Globus pallidus (tissue), 1 donor: ENCODE data around the gene MAMDC4.
A peak's percentile ranks its signal among the peaks of the same experiment; 100 is the strongest.
"Not testable (repeated sequence)": the region's sequence is repeated elsewhere in the genome, so short reads cannot be mapped to it uniquely, and the experiment has no call there.

ENCODE experiments used
- DNase-seq: peaks from one replicate; pipeline ENCODE4 v3.0.0-alpha.2; 2015; ENCODE audit warnings: low spot score

Gene MAMDC4

DNA sequence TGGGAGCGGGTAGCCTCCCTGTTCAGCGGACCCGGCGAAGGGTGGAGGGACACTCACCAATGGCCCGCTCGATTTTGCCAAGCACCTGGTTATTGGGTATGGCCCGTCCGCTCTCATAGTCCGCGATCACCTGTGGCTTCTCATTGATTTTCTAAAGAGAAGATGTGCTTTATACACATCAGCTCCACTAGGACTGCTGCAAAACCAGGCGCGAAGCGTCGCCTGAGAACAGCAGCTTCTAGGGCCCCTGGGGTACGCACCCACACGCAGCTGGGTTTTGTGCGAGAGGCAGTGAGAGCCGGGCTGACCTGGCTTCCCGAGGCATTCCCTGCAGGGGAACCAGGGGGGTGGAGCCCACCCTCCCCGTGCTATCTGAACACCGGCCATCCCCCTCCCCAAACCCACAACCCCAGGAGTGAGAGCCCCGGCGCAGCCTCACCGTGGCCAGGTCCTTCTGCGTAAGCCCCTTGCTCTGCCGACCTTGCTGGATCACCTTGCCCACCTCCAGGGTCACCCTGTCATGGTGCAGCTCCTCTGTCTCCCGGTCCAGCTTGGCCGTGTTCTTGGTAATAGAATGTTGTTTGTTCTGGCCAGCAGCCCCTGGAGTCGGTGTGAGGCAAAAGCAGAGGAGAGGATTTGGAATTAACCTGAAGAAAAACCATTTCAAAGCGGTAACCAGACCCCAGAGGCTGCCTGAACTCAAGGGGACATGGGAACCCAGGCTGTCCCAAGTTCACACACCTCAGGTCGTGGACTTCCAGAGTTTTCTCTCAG, 10.9 kb downstream of the MAMDC4 start:
- no peak for DNase-seq

- no peak for DNase-seq
Observed at GRCh38 chr9:136863623-136864273, 11.6 kb downstream of the MAMDC4 start.

DNA sequence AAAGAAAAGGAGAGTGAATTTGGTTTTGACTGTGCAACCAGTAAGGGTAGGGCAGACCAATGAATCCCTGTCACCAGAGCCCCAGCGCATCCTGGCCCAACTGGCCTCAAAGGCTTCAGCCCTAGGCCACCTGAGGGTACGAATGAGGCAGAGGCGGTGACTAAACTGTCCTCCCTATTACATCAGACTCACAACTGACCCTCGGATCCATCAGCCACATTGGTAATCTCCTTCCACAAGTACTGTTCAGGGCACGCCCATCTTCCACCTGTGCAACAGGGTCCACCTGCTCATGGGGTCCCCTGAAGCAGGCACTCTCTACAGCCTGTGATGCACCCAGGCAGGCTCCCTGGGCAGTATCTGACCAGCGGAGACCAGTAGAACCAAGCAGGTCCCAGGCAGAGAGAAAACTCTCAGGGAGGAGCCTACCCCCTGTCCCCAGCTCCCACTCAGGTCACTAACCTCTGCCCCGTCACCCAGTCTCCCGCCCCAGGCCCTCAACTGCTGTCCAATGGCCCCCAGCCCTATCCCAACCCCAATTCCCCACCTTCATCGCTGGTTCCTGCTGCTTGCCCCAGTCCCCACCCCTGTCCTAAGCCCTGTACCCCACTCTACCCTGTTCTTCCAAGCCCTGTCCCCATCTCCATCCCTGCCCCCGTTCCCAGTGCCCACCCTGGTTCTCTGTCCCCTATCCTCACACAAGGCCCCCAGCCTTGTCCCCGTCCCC, 13.1 kb downstream of the MAMDC4 start:
- DNase-seq: no peak

DNA sequence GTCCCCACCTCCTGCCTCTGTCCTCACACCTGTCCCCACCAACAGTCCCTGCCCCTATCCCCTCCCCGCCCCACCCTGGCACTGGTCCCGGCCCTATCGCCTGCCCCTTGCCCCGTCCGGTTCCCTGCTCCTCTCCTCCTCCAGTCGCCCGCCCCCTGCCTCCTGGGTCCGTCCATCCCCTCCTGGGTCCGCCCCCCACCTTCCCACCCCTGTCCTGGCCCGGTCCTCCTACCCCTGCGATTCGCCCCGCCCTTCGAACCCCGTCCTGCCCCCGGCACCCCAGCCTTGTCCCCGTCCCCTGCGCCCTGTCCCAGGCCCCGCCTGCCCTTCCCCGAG, 13.6 kb downstream of the MAMDC4 start:
- no peak for DNase-seq

DNA sequence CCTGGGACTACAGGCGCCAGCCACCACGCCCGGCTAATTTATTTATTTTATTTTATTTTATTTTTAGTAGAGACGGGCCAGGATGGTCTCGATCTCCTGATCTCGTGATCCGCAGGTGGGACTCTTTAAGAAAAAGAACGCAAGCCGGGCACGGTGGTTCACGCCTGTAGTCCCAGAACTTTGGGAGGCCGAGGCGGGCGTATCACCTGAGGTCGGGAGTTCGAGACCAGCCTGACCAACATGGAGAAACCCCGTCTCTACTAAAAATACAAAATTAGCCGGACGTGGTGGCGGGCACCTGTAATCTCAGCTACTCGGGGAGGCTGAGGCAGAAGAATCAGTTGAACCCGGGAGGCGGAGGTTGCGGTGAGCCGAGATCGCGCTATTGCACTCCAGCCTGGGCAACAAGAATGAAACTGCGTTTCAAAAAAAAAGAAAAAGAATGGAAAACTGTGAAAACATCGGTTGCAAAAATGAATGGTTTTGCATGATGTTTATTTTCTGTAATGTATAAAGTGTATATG, 14.8 kb downstream of the MAMDC4 start:
- DNase-seq: not testable (repeated sequence)

GRCh38 chr9:136867480-136867879, 15.3 kb downstream of the MAMDC4 start:
- no peak for DNase-seq

GRCh38 chr9:136867917-136868316, 15.8 kb downstream of the MAMDC4 start:
- no peak for DNase-seq

- no peak for DNase-seq
Observed at GRCh38 chr9:136868644-136869043, 16.5 kb downstream of the MAMDC4 start.

DNA sequence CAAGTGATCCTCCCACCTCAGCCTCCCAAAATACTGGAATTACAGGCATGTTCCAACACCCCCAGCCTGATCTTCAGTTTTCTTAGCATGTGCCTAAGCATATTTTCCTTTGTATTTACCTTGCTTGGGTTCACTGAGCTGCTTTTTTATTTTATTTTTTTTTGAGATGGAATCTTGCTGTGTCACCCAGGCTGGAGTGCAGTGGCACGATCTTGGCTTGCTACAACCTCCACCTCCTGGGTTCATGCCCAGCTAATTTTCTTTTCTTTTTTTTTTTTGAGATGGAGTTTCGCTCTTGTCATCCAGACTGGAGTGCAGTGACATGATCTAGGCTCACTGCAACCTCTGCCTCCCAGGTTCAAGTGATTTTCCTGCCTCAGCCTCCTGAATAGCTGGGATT, 17.5 kb downstream of the MAMDC4 start:
- not testable (repeated sequence) for DNase-seq

- DNase-seq: no peak
Observed at GRCh38 chr9:136875155-136875554, 23.0 kb downstream of the MAMDC4 start.

GRCh38 chr9:136876476-136876875, 24.3 kb downstream of the MAMDC4 start:
- no peak for DNase-seq

DNA sequence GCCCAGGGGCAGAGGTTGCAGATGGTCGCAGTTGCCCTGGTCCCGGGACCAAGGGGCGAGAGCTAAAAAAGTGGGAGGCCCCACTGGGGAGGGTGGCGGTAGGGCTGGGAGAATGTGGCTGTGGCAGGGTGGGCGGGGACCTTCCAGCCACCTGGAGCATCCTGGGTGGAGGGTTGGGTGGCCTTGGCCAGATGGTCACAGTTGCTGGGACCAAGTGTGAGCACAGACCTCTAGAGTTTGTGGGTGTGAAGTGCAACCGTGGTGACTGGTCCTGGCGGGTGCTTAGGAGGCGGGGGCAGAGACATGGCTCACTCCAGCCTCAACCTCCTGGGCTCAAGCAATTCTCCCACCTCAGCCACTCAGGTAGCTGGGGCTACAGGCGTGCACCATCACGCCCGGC, 28.5 kb downstream of the MAMDC4 start:
- DNase-seq: no peak

- no peak for DNase-seq
Observed at GRCh38 chr9:136881691-136882108, 29.6 kb downstream of the MAMDC4 start.

DNA sequence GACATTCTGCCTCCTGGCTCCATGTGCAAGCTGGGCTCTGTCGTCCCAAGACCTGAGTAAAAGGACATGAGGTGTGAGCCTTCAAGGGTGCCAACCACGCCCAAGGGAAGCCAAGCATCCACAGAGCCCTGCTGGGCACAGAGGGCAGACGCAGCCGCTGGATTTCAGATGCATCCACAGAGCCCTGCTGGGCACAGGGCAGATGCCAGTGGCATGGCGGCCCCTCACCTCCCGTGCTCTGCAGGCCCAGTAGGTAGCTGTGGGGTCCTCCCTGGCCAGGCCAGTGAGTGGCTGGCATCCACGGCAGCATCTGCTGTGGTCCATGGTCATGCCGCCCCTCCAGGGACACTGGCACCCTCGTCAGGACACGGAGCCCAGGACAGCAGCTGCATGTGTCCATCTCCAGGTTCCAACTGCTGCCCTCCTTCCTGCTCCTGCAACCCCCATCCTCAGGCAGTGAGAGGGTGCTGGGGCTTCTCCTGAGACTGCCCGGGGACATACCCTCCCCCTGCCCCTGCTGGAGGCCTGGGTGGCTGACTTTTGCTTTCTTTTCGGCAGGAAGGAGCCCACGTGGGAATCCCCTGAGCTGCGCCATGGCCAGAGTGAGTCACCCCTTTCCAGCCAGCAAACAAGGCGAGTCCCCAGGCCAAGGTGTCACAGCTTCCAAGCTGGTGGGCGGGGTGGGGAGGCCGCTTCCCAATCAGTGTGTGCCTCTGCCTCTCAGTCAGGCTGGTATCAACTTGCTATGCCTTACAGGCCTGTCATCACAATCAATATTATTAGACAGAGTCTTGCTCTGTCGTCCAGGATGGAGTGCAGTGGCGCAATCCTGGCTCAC, 30.2 kb downstream of the MAMDC4 start:
- no peak for DNase-seq

GRCh38 chr9:136882947-136883283, 30.8 kb downstream of the MAMDC4 start:
- not testable (repeated sequence) for DNase-seq

GRCh38 chr9:136883670-136884069, 31.5 kb downstream of the MAMDC4 start:
- not testable (repeated sequence) for DNase-seq

DNA sequence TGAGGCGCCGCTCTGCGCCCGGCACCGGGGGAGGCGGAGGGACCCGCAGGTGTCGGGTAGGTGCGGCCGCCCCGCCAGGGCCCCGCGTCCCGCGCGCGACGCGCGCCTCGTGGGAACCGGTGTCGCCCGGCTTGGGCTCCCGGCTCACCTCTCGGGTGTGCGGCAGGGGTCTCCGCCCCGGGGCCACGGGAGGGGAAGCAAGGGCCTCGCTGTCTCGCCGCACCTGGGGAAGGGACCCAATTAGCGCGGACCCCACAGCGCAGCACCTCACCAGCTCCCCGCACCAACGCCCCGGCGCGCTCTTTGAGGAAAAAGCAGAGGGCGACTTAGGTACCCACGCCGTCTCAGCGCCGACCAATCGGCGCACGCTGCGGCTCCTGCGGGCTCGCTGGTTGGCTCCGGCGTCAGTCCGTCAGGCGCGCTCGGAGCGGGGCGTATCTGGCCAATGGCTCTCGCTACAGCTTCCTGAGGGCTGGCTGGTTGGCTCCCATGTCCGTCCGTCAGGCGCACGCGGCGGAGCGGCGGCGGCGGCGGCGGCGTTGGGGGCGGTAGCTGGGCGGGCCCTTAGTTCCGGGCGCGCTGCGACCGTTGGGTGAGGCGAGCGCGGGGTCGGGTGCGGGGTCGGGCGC, 33.9 kb downstream of the MAMDC4 start, which contains the start of gene TRAF2:
TSS of gene TRAF2 (plus strand) at position 567 of the 629 bp plus-strand sequence. CDS start 12,225 bp downstream, outside the sequence.
- peak; percentile 97 for DNase-seq

GRCh38 chr9:136886610-136887597, 34.8 kb downstream of the MAMDC4 start:
- no peak for DNase-seq

DNA sequence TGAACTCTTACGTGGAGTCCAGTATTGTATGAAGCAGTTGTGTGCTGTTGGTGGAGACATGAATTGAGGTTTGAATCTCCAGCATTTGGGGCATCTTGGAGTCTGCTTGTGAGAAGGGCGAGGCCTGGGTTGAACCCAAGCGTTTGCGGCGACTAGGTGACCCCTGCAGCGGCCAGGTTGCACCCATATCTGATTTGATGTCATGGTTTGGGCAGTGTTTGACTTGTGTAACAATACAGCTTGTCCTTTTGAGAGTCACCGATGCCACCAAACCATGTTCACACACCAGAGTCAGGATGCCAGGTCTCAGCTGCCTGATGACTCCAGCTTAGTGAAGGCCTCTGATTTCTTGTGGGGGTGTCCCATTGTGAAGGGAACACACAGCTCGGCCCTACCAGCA, 36.3 kb downstream of the MAMDC4 start:
- DNase-seq: no peak

DNA sequence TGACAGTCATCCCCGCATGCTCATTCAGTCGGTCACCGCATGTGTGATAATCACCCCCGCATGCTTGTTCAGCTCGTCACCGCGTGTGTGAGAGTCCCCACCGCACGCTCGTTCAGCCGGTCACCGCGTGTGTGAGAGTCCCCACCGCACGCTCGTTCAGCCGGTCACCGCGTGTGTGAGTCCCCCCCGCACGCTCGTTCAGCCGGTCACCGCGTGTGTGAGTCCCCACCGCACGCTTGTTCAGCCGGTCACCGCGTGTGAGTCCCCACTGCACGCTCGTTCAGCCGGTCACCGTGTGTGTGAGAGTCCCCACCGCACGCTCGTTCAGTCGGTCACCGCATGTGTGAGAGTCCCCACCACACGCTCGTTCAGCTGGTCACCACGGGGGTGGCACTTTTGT, 37.7 kb downstream of the MAMDC4 start:
- DNase-seq: no peak
